Testis (tissue), 3 donors: ENCODE data around the gene ADK. TPM values are rescaled to one million over a fixed set of nuclear protein-coding genes. Genes with fewer than 3 reads are reported as not detected.

ENCODE experiments used
- DNase-seq: peaks from one replicate; pipeline ENCODE4 v3.0.0-alpha.2; 2019
- H3K27ac ChIP-seq, 2 donors: fragments of 200-600 bp; sonication (generic); one replicate each; pipeline ENCODE4 v1.5.1; 2019
- H3K27me3 ChIP-seq: fragments of 200-600 bp; sonication (generic); one replicate; pipeline ENCODE4 v1.5.1; 2019
- H3K36me3 ChIP-seq: fragments of 200-600 bp; sonication (generic); one replicate; pipeline ENCODE4 v1.5.1; 2017; ENCODE audit warnings: low read depth; ENCODE audit errors: missing control alignments
- H3K4me1 ChIP-seq: fragments of 200-600 bp; sonication (generic); one replicate; pipeline ENCODE4 v1.5.1; 2019
- H3K4me3 ChIP-seq, 2 donors: fragments of 200-600 bp; sonication (generic); one replicate each; pipeline ENCODE4 v1.5.1; 2017 to 2019
- H3K9me3 ChIP-seq: fragments of 200-600 bp; sonication (generic); one replicate; pipeline ENCODE4 v1.5.1; 2017
- CTCF ChIP-seq, 3 experiments: fragments of 450-650 bp in 2 of 3; fragments of 200-600 bp in 1 of 3; sonication (generic) in 1 of 3; IDR thresholded peaks; one replicate each; pipeline ENCODE4 v1.5.1; 2016 to 2019; ENCODE audit warnings: antibody characterized with exemption in 3 of 3, mild to moderate bottlenecking in 2 of 3, moderate library complexity in 1 of 3
- POLR2A ChIP-seq: fragments of 450-650 bp; IDR thresholded peaks from one replicate; pipeline ENCODE4 v1.6.1; 2017; ENCODE audit warnings: antibody characterized with exemption, mild to moderate bottlenecking, moderate library complexity
- WGBS, 2 donors: methylation state at CpG; one replicate each; pipeline ENCODE4 v1.1.5; 2018; 5-methylcytosine and 5-hydroxymethylcytosine counted together
- intact Hi-C: fragments of 100-400 bp; cut with DNase I; formaldehyde crosslinking; loops from one replicate; pipeline ENCODE4 v1.15.1; 2023; ENCODE audit warnings: low total_unique reads
- polyA plus RNA-seq: library from polyadenylated mRNA; stranded (reverse); fragments of 350-450 nt; fragmentation: Illumina TruSeq; extraction: RNeasy Lipid Tissue Mini Kit (QIAGEN cat#74804); gene quantifications from one replicate; pipeline ENCODE4 v1.2.3, GENCODE V29; 2014; ENCODE audit warnings: low read depth, low replicate concordance; ENCODE audit not compliant: insufficient read depth
- total RNA-seq, 2 donors: library from RNA; depleted of rRNA; stranded (reverse); fragments of >200 nt; gene quantifications; one replicate each; pipeline ENCODE4 v1.2.3, GENCODE V29; 2016

The ADK gene
- total and polyA plus RNA-seq, 3 donors from 2014 or later = 23.3 to 61.8 (median 55.3) TPM

GRCh38 chr10:74432841-74433594 is 282.0 kb downstream of the ADK start:
- intact Hi-C loops = no loop called here

GRCh38 chr10:74433595-74433956 is 282.6 kb downstream of the ADK start:
- no peak for TF ChIP-seq POLR2A
- no peak for TF ChIP-seq CTCF (IDR thresholded peaks at IDR 0.05)
- 77 to 80% methylated on average over 1 of the region's 1 CpG for WGBS, 2 donors
- no peaks in the 10 kb centered on the region for H3K9me3 ChIP-seq
- H3K36me3 ChIP-seq = no peaks in the 10 kb centered on the region
- H3K27ac ChIP-seq = no peak overlapping the region
- H3K4me1 ChIP-seq = no peaks in the 10 kb centered on the region
- no peaks in the 10 kb centered on the region for H3K27me3 ChIP-seq
- no peak overlapping the region for H3K4me3 ChIP-seq
- intact Hi-C loops = no loop called here
- no peak for DNase-seq

More at GRCh38 chr10:74432841-74433594, 282.0 kb downstream of the ADK start:
- 44 to 72% methylated on average over 1 of the region's 1 CpG for whole genome bisulfite sequencing, 2 donors
- TF ChIP-seq CTCF (IDR thresholded peaks at IDR 0.05) (no peak), POLR2A (no peak)
- Histone ChIP-seq H3K27me3 (no peaks in the 10 kb centered on the region), H3K27ac (no peak overlapping the region), H3K4me3 (no peak overlapping the region), H3K9me3 (no peaks in the 10 kb centered on the region), H3K36me3 (no peaks in the 10 kb centered on the region), H3K4me1 (no peaks in the 10 kb centered on the region)
- DNase-seq = no peak

GRCh38 chr10:74433993-74434392 is 283.0 kb downstream of the ADK start:
- no peaks in the 10 kb centered on the region for H3K36me3 ChIP-seq
- no peak overlapping the region for H3K4me3 ChIP-seq
- DNase-seq = no peak
- no peaks in the 10 kb centered on the region for H3K9me3 ChIP-seq
- TF ChIP-seq POLR2A (no peak), CTCF (IDR thresholded peaks at IDR 0.05) (no peak)
- H3K27ac ChIP-seq = no peak overlapping the region
- H3K4me1 ChIP-seq = no peaks in the 10 kb centered on the region
- H3K27me3 ChIP-seq = no peaks in the 10 kb centered on the region
- intact Hi-C loops = no loop called here
- 86 to 91% methylated on average over 1 of the region's 1 CpG for WGBS, 2 donors

GRCh38 chr10:74434547-74434946 is 283.5 kb downstream of the ADK start:
- intact Hi-C loops = no loop called here
- 88 to 100% methylated on average over 1 of the region's 1 CpG for WGBS, 2 donors

More at GRCh38 chr10:74434547-74434946, 283.5 kb downstream of the ADK start:
- no peak for TF ChIP-seq POLR2A
- TF ChIP-seq CTCF (IDR thresholded peaks at IDR 0.05) = no peak
- Histone ChIP-seq H3K9me3 (no peaks in the 10 kb centered on the region), H3K4me1 (no peaks in the 10 kb centered on the region), H3K36me3 (no peaks in the 10 kb centered on the region), H3K27ac (no peak overlapping the region), H3K4me3 (no peak overlapping the region), H3K27me3 (no peaks in the 10 kb centered on the region)
- no peak for DNase-seq
